Keratinocyte (primary cell): ENCODE results near the gene ATP2B1.

Source experiments
- CTCF ChIP-seq, 3 experiments: IDR thresholded peaks in 1 of 3; conservative IDR thresholded peaks in 1 of 3; optimal IDR thresholded peaks in 1 of 3; 2 replicates in 2 of 3; 3 replicates in 1 of 3; pipeline versions ENCODE3 to v1.5.1; 2011; ENCODE audit warnings: low read length in 3 of 3, mild to moderate bottlenecking in 3 of 3, moderate library complexity in 2 of 3, control low read depth in 1 of 3, inconsistent platforms in 1 of 3; ENCODE audit not compliant: insufficient read depth in 2 of 3; ENCODE audit errors: extremely low read depth in 1 of 3
- EZH2 ChIP-seq: IDR thresholded peaks from one replicate; pipeline ENCODE4 v1.6.1; 2012; ENCODE audit warnings: inconsistent platforms, mild to moderate bottlenecking, low read length, moderate library complexity

DNA sequence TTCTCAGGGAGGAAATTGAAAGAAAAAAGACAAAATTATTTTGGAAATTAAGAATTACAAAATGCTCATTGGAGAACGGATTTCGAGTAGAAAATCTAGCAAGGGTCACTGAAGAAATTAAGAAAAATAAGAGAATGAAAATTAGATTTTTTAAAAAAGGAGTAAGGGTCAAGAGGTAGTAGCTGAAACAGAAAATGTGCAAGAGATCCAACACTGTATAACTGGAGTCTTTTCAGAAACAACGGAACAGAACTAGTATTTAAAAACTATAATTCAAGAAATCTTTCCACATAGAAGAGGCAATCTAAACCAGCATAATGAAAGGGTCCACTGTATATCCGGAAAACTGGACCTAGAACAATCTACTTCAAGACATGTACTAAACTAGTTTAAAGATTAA is 28.2 kb downstream of the ATP2B1 start:
- TF ChIP-seq CTCF (optimal IDR thresholded peaks at IDR 0.05 in 1 of 3, IDR thresholded peaks at IDR 0.05 in 1 of 3, conservative IDR thresholded peaks at IDR 0.05 in 1 of 3; ENCODE audit: extremely low read depth in 1 of 3, insufficient read depth in 2 of 3, low read length in 3 of 3) = no peak
- no peak for TF ChIP-seq EZH2
